A375 (cell line): ENCODE data around the gene ITGBL1. TPM values are rescaled to one million over a fixed set of nuclear protein-coding genes. Genes with fewer than 3 reads are reported as not detected.

ENCODE experiments used
- total RNA-seq: library from RNA; depleted of rRNA; stranded (reverse); fragments of >200 nt; shearing (Covaris generic); gene quantifications from 2 replicates; pipeline ENCODE4 v1.2.3, GENCODE V29; 2014; rRNA removed

ITGBL1 gene, protein sequence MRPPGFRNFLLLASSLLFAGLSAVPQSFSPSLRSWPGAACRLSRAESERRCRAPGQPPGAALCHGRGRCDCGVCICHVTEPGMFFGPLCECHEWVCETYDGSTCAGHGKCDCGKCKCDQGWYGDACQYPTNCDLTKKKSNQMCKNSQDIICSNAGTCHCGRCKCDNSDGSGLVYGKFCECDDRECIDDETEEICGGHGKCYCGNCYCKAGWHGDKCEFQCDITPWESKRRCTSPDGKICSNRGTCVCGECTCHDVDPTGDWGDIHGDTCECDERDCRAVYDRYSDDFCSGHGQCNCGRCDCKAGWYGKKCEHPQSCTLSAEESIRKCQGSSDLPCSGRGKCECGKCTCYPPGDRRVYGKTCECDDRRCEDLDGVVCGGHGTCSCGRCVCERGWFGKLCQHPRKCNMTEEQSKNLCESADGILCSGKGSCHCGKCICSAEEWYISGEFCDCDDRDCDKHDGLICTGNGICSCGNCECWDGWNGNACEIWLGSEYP
- not detected in 2 replicates for total RNA-seq

DNA sequence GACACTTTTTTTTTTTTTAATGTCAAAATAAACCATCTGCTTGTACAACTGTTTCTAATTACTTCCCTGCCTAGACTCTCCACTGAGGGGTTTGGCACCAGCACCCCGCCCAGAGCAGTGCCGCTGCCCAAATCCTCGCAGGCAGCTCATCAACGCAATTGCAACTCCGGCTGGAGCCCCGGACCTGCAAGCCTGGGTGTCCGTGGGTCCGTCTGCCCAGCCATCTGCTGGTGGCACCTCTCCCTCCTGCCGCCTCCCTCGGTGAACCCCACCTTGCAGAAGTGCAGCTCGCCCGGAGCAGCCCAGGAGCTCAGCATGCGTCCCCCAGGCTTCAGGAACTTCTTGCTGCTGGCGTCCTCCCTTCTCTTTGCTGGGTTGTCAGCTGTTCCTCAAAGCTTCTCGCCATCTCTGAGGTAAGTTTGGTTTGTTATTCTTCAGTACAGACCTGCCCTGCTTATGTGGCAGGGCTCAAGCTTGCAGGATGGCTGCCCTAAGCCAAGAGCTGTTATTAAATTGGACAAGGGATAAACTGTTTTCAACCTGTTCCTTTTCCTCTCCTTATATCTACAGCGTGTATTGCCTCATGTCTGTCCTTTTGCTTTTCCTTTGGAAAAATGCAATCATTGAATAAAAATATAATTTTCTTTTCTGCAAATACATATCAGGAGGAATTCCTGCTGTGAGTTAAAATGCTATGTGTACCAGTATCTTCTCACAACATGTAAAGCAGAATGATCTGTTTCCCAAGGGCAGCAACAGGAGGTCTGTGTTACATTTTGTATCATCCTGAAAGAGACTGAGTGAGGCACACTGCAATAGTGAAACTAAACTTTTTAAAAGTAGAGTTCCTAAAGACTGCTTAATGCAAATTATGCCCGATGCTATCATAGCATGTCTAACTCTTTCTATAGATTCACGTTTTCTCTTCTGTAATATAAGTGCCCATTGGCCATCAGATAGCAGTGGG, at the start of gene ITGBL1:
TSS of gene ITGBL1 (plus strand) at position 157 of the 967 bp plus-strand sequence. CDS start at position 316, 159 bp downstream.

DNA sequence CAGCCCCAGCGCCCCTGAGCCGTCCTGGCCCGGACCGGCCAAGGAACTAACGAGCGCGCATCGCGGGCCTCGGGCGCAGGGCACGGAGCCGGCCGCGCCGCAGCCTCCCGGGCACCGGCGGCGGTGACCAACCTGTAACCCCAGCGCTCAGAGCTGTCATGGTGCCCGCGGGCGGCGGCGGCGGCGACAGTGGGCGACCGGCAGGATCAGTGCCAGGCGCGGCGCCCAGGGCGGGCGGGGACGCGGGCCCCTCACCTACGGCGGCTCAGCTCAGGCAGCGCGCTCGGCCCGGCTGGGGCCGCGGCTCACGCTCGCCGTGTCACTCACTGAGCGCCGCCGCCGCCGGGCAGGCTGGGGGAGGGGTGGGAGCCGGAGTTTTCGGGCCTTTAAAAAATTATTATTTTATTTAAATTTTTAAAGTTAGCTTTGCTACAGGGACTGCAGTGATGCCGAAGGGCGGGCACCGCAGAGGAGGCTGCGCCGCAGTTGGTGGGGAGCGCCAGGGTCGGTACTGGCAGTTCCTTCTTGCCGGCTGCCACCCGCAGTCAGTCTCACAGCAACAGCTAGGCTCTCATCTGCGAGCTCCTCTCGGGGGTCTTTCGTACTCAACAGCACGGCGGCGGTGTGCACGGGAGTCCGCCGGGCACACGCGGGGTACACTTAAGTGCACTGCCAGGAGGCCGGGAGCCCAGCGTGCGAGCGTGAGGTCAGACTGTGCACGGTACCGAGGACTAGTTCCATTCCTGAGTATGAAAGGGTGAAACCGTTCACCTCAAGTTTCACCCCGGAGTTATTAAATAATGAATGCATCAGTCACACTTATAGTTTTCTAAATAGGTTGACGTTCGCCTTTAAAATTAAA, 36.1 kb upstream of the ITGBL1 start, which contains the start of gene NALCN:
TSS of gene NALCN (minus strand) at position 328 of the 862 bp plus-strand sequence. CDS start 17,382 bp downstream, outside the sequence.

Other genes with a start within 250 kb of the ITGBL1 start
- 1.4 and 1.5 TPM in 2 replicates for gene NALCN, start 36.2 kb upstream of the ITGBL1 start, total RNA-seq